Measurements from ENCODE around the gene LRRC10B.

Gene LRRC10B

GRCh38 chr11:61510166-61510919 is 1.8 kb downstream of the LRRC10B start:
- no peak for DNase-seq

GRCh38 chr11:61510974-61511373 is 2.4 kb downstream of the LRRC10B start:
- no peak for DNase-seq

GRCh38 chr11:61511383-61511782 is 2.8 kb downstream of the LRRC10B start:
- DNase-seq: no peak

- DNase-seq: no peak
These were observed 3.9 kb downstream of the LRRC10B start for GRCh38 chr11:61512435-61512834.

- DNase-seq: no peak
These were observed 4.7 kb downstream of the LRRC10B start for GRCh38 chr11:61513143-61513765.

GRCh38 chr11:61514050-61514917 is 5.7 kb downstream of the LRRC10B start:
- no peak for DNase-seq

GRCh38 chr11:61515686-61516085 is 7.1 kb downstream of the LRRC10B start:
- no peak for DNase-seq

- no peak for DNase-seq
These were observed 7.6 kb downstream of the LRRC10B start for GRCh38 chr11:61516191-61516590.

- DNase-seq: no peak
These were observed 8.4 kb downstream of the LRRC10B start for GRCh38 chr11:61516675-61517572.

- no peak for DNase-seq
These were observed 9.7 kb downstream of the LRRC10B start for GRCh38 chr11:61518032-61518795.

GRCh38 chr11:61522881-61523280 is 14.3 kb downstream of the LRRC10B start:
- DNase-seq: no peak

- DNase-seq: no peak
These were observed 15.9 kb downstream of the LRRC10B start for GRCh38 chr11:61524446-61524845.

GRCh38 chr11:61524963-61525587 is 16.5 kb downstream of the LRRC10B start:
- DNase-seq: no peak

- no peak for DNase-seq
These were observed 17.7 kb downstream of the LRRC10B start for GRCh38 chr11:61526229-61526628.

- no peak for DNase-seq
These were observed 18.6 kb downstream of the LRRC10B start for GRCh38 chr11:61526956-61527731.

GRCh38 chr11:61528114-61528513 is 19.6 kb downstream of the LRRC10B start:
- DNase-seq: no peak

GRCh38 chr11:61529537-61530225 is 21.1 kb downstream of the LRRC10B start:
- no peak for DNase-seq

- no peak for DNase-seq
These were observed 22.5 kb downstream of the LRRC10B start for GRCh38 chr11:61531044-61531443.

GRCh38 chr11:61532134-61533038 is 23.8 kb downstream of the LRRC10B start:
- DNase-seq: peak; percentile 24
